SK-N-SH (cell line): Measurements from ENCODE around the gene PDE4D.

Experiments
- ELF1 ChIP-seq: IDR thresholded peaks from 2 replicates; pipeline ENCODE4 v1.4.0; 2012
- EZH2phosphoT487 ChIP-seq: fragments of 200-600 bp; sonication (generic); IDR thresholded peaks from 2 replicates; pipeline ENCODE4 v1.6.1; 2017; ENCODE audit warnings: low read depth, mixed run types, mild to moderate bottlenecking, antibody characterized with exemption, moderate library complexity, borderline replicate concordance
- FOXM1 ChIP-seq: IDR thresholded peaks from 2 replicates; pipeline ENCODE4 v1.4.0; 2012; ENCODE audit warnings: low read depth, mild to moderate bottlenecking
- GABPA ChIP-seq: IDR thresholded peaks from 2 replicates; pipeline ENCODE4 v1.4.0; 2012; ENCODE audit warnings: low read depth, mild to moderate bottlenecking
- JUND ChIP-seq: IDR thresholded peaks from 2 replicates; pipeline ENCODE4 v1.4.0; 2012
- MXI1 ChIP-seq: IDR thresholded peaks from 2 replicates; pipeline ENCODE4 v1.6.1; 2012; ENCODE audit warnings: mild to moderate bottlenecking, low read depth, low read length, improper control_type of control experiment
- POLR2AphosphoS5 ChIP-seq: IDR thresholded peaks from 2 replicates; pipeline ENCODE4 v1.6.1; 2012; ENCODE audit warnings: low read depth, low read length
- RFX5 ChIP-seq: IDR thresholded peaks from 2 replicates; pipeline ENCODE4 v1.6.1; 2012; ENCODE audit warnings: mild to moderate bottlenecking, improper control_type of control experiment, low read length
- TAF1 ChIP-seq: IDR thresholded peaks from 2 replicates; pipeline ENCODE4 v1.6.1; 2012; ENCODE audit warnings: low read depth, mild to moderate bottlenecking, low read length, moderate library complexity, borderline replicate concordance
- TEAD4 ChIP-seq: IDR thresholded peaks from 2 replicates; pipeline ENCODE4 v1.4.0; 2012; ENCODE audit warnings: mild to moderate bottlenecking, borderline replicate concordance; ENCODE audit not compliant: insufficient read depth
- TF ChIP-seq, protein P1 (sequence below): fragments of 200-600 bp; sonication (generic); IDR thresholded peaks from 2 replicates; pipeline ENCODE4 v1.6.1; 2017; ENCODE audit warnings: antibody characterized with exemption, mild to moderate bottlenecking, moderate library complexity
- TF ChIP-seq, protein P2 (sequence below): fragments of 150-350 bp; IDR thresholded peaks from 2 replicates; pipeline ENCODE4 v1.6.1; 2017; ENCODE audit warnings: antibody characterized with exemption, low read length, low read depth, borderline replicate concordance

DNA sequence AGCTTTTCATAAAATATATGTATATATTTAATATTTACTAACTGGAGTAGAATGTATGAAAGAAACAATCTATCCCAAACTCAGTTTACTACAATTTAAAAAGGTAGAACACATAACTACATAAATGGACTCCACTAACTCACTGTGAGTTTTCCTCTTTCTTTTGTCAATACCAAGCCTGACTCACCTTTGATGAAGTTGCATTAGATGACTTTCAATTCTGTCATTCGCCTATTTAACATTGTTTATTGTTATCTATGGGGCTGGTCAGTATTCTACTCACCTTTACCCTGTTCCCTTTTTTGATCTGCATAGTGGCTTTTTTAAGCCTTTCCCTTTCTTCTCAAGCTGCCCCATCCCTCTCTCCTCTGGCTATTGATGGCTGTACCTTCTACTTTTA lies 680.9 kb downstream of the PDE4D start:
- TF ChIP-seq GABPA (no peak), MXI1 (no peak), JUND (no peak), TAF1 (no peak), RFX5 (no peak), ELF1 (no peak), EZH2phosphoT487 (no peak), FOXM1 (no peak), TEAD4 (no peak), POLR2AphosphoS5 (no peak)
- TF ChIP-seq, protein P1, sequence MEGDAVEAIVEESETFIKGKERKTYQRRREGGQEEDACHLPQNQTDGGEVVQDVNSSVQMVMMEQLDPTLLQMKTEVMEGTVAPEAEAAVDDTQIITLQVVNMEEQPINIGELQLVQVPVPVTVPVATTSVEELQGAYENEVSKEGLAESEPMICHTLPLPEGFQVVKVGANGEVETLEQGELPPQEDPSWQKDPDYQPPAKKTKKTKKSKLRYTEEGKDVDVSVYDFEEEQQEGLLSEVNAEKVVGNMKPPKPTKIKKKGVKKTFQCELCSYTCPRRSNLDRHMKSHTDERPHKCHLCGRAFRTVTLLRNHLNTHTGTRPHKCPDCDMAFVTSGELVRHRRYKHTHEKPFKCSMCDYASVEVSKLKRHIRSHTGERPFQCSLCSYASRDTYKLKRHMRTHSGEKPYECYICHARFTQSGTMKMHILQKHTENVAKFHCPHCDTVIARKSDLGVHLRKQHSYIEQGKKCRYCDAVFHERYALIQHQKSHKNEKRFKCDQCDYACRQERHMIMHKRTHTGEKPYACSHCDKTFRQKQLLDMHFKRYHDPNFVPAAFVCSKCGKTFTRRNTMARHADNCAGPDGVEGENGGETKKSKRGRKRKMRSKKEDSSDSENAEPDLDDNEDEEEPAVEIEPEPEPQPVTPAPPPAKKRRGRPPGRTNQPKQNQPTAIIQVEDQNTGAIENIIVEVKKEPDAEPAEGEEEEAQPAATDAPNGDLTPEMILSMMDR, result no peak
- TF ChIP-seq, protein P2, sequence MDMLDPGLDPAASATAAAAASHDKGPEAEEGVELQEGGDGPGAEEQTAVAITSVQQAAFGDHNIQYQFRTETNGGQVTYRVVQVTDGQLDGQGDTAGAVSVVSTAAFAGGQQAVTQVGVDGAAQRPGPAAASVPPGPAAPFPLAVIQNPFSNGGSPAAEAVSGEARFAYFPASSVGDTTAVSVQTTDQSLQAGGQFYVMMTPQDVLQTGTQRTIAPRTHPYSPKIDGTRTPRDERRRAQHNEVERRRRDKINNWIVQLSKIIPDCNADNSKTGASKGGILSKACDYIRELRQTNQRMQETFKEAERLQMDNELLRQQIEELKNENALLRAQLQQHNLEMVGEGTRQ, result no peak
